Eye (tissue), 1 donor: ENCODE data around the gene OXTR.
A peak's percentile ranks its signal among the peaks of the same experiment; 100 is the strongest.
"Not testable (repeated sequence)": the region's sequence is repeated elsewhere in the genome, so short reads cannot be mapped to it uniquely, and the experiment has no call there.

Experiments
- DNase-seq: peaks from one replicate; pipeline ENCODE4 v3.0.0-alpha.2; 2015

The OXTR gene

GRCh38 chr3:8739757-8740504 lies 29.5 kb downstream of the OXTR start:
- no peak for DNase-seq

- no peak for DNase-seq
Observed at GRCh38 chr3:8738639-8739038, 30.8 kb downstream of the OXTR start.

GRCh38 chr3:8737823-8738222 lies 31.6 kb downstream of the OXTR start:
- DNase-seq = no peak

GRCh38 chr3:8737301-8737700 lies 32.1 kb downstream of the OXTR start:
- DNase-seq = no peak

GRCh38 chr3:8736436-8736835 lies 33.0 kb downstream of the OXTR start:
- DNase-seq = no peak

GRCh38 chr3:8734908-8735307 lies 34.5 kb downstream of the OXTR start:
- no peak for DNase-seq

DNA sequence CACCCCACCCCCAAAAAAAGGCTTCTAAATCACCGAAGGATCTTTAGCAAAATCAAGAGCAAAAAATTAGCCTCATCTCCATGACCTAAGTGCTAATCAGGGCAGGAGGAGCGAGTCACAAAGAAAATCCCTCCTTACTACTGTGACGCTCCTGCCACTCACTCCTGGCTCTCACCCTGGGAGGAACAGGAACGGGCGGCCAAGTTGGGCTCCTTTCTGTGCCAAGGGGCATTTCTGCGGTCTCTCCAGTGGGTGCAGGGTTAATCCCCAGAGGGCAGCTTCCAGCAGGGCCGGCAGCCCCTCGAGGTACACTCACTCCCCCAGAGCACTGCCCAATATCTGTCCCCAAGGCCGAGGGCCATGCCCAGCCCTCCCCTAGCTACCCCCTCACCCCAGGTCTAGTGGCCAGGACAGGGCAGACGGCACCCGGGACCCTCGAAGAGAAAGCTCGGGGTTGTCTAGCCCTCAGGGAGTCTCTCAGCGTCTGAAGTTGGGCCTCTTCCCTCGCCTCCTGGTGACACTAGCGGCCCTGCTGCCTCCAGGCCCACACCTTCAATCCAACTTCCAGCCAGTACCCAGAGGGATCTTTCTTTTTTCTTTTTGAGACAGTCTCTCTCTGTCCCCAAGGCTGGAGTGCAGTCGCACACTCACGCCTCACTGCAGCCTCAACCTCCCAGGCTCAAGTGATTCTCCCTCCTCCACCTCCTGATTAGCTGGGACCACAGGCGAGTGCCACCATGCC lies 35.1 kb downstream of the OXTR start:
- DNase-seq = no peak

DNA sequence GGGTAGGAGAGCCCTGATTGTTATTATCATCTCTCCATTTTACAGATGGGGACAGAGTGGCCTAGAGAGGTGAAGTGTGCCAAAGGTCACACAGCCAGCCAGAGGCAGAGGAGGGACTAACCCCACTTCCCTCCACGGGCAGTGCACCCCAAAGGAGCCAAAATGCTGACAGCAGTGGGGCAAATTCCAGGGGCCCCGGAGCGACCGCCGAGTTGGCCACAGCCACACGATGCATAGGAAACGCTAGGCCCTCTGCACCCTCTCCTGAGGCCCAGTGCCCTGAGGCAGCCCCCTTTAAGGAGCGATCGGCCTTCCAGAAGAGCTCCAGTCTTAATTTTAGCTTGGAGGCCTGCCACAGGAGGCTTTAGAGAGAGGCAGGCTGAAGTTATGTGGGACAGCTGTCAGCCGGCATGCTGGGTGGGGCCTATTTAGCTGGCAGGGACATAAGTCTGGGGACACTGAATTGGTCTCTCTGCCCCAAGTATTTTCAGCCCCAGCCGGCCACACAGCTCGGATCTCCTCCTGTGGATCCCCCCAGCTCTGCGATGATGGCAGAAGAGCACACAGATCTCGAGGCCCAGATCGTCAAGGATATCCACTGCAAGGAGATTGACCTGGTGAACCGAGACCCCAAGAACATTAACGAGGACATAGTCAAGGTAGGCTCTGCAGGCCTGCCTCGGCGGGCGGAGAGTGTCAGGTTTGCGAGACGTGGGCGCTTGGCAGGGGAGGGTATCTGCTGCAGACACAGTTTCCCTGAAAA lies 35.9 kb downstream of the OXTR start, which contains the start of gene CAV3:
Gene CAV3, plus strand, starts transcription at position 471 of the 763 bp plus-strand sequence. Its CDS starts 75 bp downstream, at position 546.
- peak; percentile 60 for DNase-seq

- no peak for DNase-seq
Observed at GRCh38 chr3:8732413-8732812, 37.0 kb downstream of the OXTR start.

GRCh38 chr3:8730656-8731055 lies 38.8 kb downstream of the OXTR start:
- DNase-seq = no peak

DNA sequence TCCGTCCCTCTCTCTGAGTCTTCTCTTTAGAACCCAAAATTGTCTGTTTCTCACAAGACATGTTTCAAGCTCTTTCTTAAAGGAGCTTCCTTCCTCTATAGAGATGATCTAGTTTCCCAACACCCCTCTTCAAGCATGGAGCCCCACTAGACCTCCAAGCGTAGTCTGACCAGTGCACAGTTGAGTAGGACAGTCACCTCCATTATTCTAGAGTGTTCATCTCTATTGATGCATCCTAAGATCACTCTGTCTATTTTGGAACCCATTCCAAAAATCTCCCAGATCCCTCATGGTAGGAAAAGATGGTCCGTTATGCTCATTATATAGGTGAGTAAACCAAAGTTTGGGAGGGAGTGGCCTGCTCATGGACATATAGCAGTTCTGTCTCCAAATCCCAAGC lies 39.9 kb downstream of the OXTR start:
- DNase-seq = no peak

GRCh38 chr3:8727605-8728512 lies 41.6 kb downstream of the OXTR start:
- DNase-seq = no peak

DNA sequence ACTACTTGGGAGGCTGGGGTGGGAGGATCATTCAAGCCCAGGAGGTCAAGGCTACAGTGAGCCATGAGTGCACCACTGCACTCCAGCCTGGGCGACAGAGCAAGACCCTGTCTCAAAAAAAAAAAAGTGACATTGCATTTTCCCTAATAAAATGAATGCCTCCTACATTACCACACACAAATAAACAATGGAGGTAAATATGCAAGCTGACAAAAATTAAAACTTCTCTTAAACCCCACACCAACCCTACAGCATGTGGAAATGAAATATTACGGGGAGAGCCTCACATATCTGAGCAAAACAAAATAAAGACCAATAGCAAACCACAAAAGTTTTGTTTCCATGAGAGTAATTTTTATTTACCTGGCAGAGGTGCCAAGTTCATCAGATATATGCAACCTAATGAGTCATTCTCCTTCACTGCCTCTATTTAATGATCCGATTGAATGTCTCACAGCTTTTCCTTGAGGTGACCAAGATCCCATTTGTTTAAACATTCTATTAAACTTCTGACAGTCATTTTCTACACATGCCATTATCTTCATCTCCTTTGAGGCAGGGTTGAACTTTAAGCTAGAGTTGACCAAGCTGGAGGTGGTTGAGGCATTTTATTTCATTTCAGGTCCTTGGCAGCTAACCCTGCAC lies 45.2 kb downstream of the OXTR start:
- DNase-seq = no peak

- DNase-seq = no peak
Observed at GRCh38 chr3:8723612-8724011, 45.8 kb downstream of the OXTR start.

DNA sequence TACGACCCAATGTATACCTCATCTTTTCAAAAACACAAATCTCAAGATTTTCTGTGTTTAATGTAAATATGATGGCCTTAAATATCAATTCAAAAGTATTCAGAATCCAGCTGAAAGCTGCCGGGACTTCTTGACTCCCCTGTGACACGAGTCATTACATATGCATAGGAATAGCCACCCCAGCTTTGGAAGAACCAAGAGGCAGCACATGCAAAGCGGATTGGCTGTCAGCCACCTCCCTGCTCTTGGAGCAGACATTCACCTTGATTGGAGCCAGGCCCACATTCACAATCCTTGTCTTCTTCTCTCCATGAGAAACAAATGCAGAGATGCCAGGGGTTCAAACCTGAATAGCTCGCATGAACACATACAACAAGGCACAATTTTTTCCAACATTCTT lies 46.6 kb downstream of the OXTR start:
- no peak for DNase-seq

- not testable (repeated sequence) for DNase-seq
Observed at GRCh38 chr3:8715757-8716156, 53.7 kb downstream of the OXTR start.

GRCh38 chr3:8713901-8714759 lies 55.3 kb downstream of the OXTR start:
- DNase-seq = no peak

DNA sequence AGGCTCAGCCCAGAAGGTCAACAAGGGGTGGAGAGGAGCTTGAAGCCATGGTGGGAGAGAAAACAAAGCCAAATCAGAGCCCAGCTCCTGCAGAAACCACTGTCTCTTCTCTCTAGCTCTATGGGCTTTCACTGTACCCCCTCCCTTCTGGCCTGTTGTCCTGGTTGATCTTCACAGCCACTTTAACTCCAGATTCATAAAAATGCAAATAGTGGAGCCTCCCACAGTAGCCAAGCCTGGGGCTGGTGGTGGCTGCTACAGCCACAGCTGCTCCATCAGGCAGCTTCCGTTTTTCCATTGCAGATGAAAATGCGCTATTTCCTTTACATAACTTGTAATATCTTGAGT lies 56.5 kb downstream of the OXTR start:
- DNase-seq = no peak

- DNase-seq = no peak
Observed at GRCh38 chr3:8712045-8712907, 57.1 kb downstream of the OXTR start.
